HG03196 (cell line): ENCODE data around the gene LGALS7.

ENCODE experiments used
- ATAC-seq: cut with Tn5 transposase; IDR thresholded peaks from one replicate; pipeline ENCODE4 v1.9.1; 2021; ENCODE audit not compliant: unreplicated experiment

LGALS7 gene

DNA sequence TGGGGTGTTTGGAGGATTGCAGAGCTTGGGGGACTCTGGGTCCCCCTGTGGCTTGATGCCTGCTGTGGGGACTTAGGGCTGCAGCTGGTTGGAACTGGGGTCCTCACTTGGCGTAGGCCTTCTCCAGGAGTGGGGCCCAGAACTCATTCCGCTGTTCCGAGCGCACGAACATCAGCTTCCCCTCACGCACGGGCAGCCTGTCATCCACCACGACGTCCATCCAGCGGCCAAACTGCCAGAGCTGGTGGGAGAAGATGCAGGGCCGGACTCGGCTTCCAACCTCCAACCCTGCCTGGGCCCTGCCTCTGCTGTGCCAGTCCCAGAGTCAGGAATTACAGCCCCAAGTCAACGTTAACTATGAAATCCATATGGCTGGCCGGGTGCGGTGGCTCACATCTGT is 31.6 kb downstream of the LGALS7 start:
- no peak for ATAC-seq

DNA sequence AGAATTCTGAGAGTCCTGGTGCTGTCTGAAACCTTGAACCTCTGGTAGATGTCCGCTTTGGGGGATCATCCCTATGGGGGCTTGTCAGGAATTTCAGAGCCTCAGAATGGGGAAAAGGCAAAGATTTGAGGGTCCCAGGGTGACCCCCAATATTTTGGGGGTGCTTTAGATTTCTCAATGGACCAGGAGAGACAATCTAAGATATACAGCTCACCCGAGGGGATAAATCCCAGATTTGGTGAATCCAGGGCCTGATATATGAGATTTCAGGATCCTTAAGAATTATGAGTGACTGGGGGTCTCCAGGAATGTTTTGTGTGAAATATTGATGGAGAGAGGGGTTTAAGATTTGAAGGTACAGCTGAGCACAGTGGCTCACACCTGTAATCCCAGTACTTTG is 32.4 kb downstream of the LGALS7 start:
- no peak for ATAC-seq

- ATAC-seq: no peak
These were observed 33.1 kb downstream of the LGALS7 start for GRCh38 chr19:38740257-38740592.

DNA sequence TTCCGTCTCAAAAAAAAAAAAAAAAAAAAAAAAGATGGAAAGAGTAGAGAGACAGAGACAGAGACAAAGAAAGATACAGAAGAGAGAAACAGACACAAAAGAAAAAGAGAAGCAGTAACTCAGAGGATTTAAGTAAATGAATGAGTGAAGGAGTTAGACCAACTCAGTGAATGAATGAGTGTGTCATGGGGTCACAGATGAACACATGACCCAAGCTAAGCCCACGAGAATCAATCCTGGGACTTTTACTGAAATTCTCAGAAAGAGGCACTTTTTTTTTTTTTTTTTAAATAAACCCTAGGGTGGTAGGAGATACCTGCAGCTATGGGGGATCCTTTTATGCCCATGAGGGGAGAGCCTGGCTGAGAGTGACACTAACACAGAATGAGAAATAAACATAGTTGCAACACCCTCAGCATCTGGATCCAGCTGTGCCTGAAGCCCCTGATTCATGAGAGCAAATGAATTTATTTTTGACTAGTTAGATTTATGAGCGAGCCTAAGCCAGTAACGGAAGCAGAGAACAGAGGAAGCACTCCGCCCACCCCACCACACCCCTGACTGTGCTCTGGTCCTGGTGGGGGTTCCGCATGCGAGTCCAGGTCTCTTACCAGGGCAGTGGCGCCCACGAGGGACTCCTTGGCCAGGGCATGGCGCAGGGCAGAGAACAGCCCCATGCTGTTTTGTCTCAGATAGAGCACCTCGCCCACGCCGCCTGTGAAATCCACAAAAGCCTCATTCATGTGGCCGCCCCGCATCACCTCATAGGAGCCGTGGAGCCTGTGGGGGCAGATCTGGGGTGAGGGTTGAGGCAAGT is 33.7 kb downstream of the LGALS7 start:
- ATAC-seq: no peak

GRCh38 chr19:38737921-38738737 is 35.2 kb downstream of the LGALS7 start:
- ATAC-seq: no peak

GRCh38 chr19:38737281-38737865 is 35.9 kb downstream of the LGALS7 start:
- ATAC-seq: no peak

DNA sequence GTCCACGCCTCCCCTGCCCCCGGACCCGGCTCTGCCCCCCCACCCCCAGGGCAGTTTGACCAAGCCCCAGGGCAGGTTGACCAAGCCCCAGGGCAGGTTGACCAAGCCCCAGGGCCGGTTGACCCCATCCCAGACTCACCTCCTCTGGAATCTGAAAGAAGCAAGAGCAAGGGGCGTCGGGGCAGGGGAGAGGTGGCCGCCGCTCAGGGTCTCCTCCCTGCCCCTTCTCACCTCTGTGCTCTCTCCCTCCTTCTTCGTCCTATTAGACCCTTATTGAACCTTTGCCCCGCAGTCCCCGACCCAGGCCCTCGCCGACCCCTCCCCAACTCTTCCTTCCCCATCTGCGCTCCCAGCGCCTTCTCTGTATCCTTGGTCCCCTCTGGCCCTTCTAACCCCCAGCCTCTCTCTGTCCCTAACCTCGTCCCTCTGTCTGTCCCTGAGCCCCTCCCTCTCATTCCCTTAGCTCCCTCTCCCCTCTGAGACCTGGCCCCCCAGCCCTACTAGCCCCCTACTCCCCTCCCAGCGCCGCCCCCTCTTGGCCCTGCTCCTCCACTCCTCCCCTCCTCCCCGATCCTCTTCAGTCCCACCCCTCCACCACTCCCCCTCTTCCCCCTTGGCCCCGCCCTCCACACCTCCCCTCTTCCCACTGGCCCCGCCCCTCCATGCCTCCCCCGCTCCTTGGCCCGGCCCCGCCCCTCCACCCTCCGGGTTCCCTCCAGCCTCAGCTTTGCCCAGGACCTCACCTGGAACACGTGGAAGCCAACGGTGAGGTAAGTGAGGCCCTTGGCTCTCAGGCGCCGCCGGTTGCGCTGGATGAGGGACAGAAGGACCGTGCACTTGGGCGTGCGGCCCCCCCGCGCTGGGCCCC is 36.7 kb downstream of the LGALS7 start:
- no peak for ATAC-seq

DNA sequence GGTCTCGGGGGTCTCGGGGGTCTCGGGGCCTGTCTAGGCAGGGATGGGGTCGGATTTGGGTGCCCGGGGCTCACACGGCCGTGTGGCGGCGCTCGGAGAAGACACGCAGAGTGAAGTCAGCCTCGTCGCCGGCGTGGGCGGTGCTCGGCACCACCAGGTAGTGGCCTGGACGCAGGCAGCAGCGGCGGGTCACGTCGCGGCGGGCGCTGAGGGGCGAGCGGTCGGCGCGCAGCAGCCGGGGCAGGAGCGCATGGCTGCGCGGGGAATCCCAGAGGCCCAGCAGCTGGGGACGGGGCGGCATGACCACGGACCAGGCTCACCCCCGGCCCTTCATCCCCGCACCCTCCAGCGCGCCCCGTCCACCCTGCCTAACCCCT is 37.3 kb downstream of the LGALS7 start:
- no peak for ATAC-seq

DNA sequence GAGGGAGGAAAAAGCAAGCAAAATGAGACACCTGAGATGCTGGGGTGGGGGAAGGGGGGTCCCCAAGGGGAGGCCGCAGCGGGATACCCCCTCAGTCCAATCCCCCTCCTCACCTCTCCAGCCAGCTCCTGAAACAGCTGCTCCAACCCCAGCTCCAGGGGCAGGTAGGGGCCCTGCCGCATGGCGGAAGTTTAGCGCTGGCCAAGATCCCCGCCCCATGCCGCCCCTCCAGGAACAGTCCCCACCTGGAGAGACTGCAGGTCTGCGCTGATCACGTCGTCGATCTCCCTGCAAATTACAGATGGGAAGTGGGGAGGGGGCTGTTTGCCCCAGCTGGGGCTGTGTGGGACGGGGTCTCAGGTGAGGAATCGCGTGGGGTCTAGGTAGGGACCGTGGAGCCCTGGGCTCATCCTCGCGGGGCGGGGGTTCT is 38.0 kb downstream of the LGALS7 start:
- ATAC-seq: no peak

GRCh38 chr19:38734426-38735256 is 38.7 kb downstream of the LGALS7 start:
- ATAC-seq: no peak

GRCh38 chr19:38734176-38734425 is 39.2 kb downstream of the LGALS7 start:
- no peak for ATAC-seq

- no peak for ATAC-seq
These were observed 39.7 kb downstream of the LGALS7 start for GRCh38 chr19:38733493-38734175.

DNA sequence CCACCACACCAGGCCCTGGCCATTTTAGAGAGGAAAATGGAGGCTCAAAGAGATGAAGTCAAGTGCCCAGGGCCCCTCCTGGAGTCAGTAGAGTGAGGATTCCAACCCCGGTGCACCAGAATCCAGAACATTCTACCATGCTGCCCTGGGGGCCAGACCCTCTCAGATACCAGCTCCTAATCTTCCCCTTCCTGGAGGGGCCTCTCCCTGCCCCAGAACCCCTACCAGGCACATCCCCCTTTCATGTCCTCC is 40.1 kb downstream of the LGALS7 start:
- ATAC-seq: no peak

DNA sequence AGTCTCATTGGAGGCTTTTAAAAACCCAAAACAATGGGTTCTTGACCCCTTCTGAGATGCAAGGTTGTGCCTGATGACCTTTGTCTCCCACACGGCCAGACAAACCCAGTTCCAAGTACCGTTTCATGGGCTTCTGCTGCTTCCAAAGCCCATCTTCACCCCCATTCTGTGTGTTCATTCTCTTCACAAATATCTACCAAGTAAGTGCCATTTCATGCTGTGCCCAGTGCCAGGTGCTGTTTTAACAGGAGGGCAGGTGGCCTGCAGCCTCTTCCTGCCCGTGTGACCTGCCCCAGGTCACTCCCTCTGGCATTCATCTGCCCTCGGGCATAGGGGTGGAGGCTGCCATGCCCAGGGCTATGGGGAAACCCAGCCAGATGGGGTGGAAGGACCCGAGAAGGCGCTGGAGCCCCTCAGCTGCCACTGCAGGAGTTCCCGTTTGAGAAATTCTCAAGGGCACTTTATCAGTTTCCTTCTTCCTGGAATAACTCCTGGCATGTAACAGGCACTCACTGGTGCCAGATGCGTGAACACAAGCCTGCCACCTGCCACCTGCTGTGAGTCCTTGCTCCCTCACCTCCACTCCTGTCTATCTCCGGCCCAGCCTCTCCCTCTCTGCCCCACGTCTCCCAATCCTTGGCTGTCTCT is 41.5 kb downstream of the LGALS7 start:
- ATAC-seq: no peak

DNA sequence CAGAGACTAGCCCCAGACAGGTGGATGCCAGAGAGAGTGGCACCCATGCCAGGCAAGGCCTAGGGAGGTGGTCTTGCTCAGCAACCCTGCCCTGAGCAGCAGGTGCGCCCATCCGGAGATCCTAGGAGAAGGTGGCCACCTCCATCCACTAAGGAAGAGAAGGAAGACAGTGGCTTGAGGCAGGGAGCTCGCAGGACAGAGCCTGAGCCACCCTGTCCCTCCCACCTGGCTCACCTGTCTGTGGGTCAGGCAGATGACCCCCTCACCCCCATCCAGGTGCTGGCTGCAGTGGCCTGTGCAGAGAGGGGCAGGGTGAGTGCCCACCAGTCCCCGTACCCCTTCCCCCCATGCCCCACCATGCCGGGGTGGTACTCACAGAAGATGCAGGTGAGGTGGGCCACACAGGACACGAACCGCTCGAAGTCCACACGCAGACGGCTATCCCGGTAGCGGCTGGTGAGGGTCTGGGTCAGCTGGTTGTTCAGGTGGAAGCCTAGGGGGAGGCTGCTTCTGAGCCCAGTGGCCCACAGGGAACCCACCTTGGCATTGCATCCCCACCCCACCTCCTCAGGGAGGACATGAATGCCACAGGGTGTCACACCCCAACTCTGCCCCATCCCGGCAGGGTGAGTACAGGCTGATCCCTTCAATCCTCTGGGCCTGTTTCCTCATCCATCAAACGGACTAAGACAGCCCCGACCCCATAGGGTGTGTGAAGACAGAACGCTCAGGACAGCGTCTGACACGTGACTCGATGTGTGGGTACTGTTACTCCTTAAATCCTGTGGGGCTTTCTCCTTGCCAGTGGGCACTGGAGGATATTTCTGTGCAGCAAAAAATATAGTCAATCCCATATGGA is 42.4 kb downstream of the LGALS7 start:
- ATAC-seq: no peak

- ATAC-seq: no peak
These were observed 42.9 kb downstream of the LGALS7 start for GRCh38 chr19:38730470-38730730.

GRCh38 chr19:38729653-38730469 is 43.5 kb downstream of the LGALS7 start:
- no peak for ATAC-seq
